ENCODE measurements around the gene SFT2D1. TPM values are rescaled to one million over a fixed set of nuclear protein-coding genes. Genes with fewer than 3 reads are reported as not detected.

The SFT2D1 gene
- total RNA-seq, 2 experiments from 2014 or later, result 57.2 to 59.5 TPM

Other genes with a start within 250 kb of the SFT2D1 start
- gene TBXT, start 174.7 kb downstream of the SFT2D1 start, total RNA-seq, result not detected
- under 1 TPM in 1 of 2 experiments, not detected in 1; 0.17 TPM for gene PRR18, start 34.2 kb downstream of the SFT2D1 start, total RNA-seq
- 10 to 100 TPM; 22.5 to 22.9 TPM for gene MPC1, start 40.4 kb upstream of the SFT2D1 start, total RNA-seq
- under 1 TPM; 0.29 to 0.31 TPM for gene RAMACL, start 244.1 kb upstream of the SFT2D1 start, total RNA-seq

Data from activated CD4-positive, alpha-beta memory T cell treated with anti-CD3 and anti-CD28 coated beads for 36 hours (primary cell).